ENCODE measurements around the gene RAB9A. TPM values are rescaled to one million over a fixed set of nuclear protein-coding genes. Genes with fewer than 3 reads are reported as not detected.

The RAB9A gene
- total and polyA plus RNA-seq, 2 of the 8 experiments (the other 6 are each of a cell fraction or from before 2014, with no cell fraction given) = 21.8 to 34.0 TPM

- Histone ChIP-seq H2BK20ac (ENCODE audit: low read length) (no peak overlapping the region), H2BK120ac (replicated peaks; ENCODE audit: low read depth, low read length) (no peak overlapping the region), H3K27ac (ENCODE audit: low read depth, low read length) (no peak overlapping the region), H3K23me2 (ENCODE audit: low read depth, low read length) (no peaks in the 10 kb centered on the region), H3K9ac (replicated peaks in 1 of 4; ENCODE audit: extremely low read depth in 1 of 4, low read depth in 3 of 4, low read length in 3 of 4) (no peak overlapping the region), H2AK5ac (ENCODE audit: low read depth, low read length) (no peak overlapping the region), H3K4me3 (ENCODE audit: extremely low read depth in 1 of 4, insufficient read depth in 2 of 4, low read depth in 3 of 4, low read length in 4 of 4) (no peak overlapping the region), H2BK5ac (ENCODE audit: low read depth, low read length) (no peak overlapping the region), H2BK12ac (ENCODE audit: low read depth, low read length) (no peak overlapping the region), H3K36me3 (ENCODE audit: control insufficient read depth in 2 of 4, insufficient read depth in 4 of 4, low read length in 3 of 4) (peaks cover 0 to 3% (median 0%) of the 10 kb centered on the region in 4 experiments; a peak in 4 of 8 replicates), H4K5ac (ENCODE audit: insufficient read length, low read depth, low read length) (no peak overlapping the region), H3K14ac (ENCODE audit: insufficient read length) (no peak overlapping the region), H4K91ac (replicated peaks; ENCODE audit: insufficient read length, low read length) (no peak overlapping the region), H3K9me3 (ENCODE audit: insufficient read depth in 2 of 2, low read depth in 1 of 2, low read length in 1 of 2) (no peaks in the 10 kb centered on the region), H3K18ac (ENCODE audit: extremely low read depth, low read length) (no peak overlapping the region), H3K79me2 (ENCODE audit: control insufficient read depth in 1 of 2, insufficient read depth in 2 of 2, low read length in 2 of 2) (no peaks in the 10 kb centered on the region), H3K23ac (ENCODE audit: insufficient read length) (no peak overlapping the region), H3K4ac (replicated peaks; ENCODE audit: insufficient read length, low read depth, low read length) (no peak overlapping the region), H4K8ac (ENCODE audit: extremely low read depth, insufficient read depth, low read length) (no peak overlapping the region), H3K79me1 (ENCODE audit: low read depth, low read length) (no peaks in the 10 kb centered on the region), H3K27me3 (replicated peaks in 1 of 4; ENCODE audit: control insufficient read depth in 3 of 4, extremely low read depth in 1 of 4, insufficient read depth in 3 of 4, low read length in 3 of 4) (no peaks in the 10 kb centered on the region), H3K56ac (replicated peaks; ENCODE audit: insufficient read length, low read depth, low read length) (no peak overlapping the region), H3K4me2 (ENCODE audit: insufficient read depth in 1 of 2, low read depth in 2 of 2, low read length in 2 of 2) (peak overlapping the region in 1 of 2 experiments; percentile 13; a peak in 1 of 4 replicates), H2BK15ac (ENCODE audit: low read length) (no peak overlapping the region), H3K4me1 (replicated peaks in 1 of 4; ENCODE audit: control insufficient read depth in 3 of 4, insufficient read depth in 4 of 4, low read length in 3 of 4) (no peaks in the 10 kb centered on the region; a peak in 1 of 7 replicates), H4K20me1 (replicated peaks in 1 of 2; ENCODE audit: control insufficient read depth in 1 of 2, insufficient read depth in 2 of 2, low read length in 2 of 2) (no peaks in the 10 kb centered on the region), H2AFZ (ENCODE audit: low read length) (no peak overlapping the region)
- 33% methylated on average over 6 of the region's 6 CpGs; no CpG with 5 or more reads in 1 of the 2 experiments for WGBS, 2 experiments (ENCODE audit: extremely low coverage in 1 of 2, insufficient coverage in 1 of 2, insufficient read length in 1 of 2, insufficient replicate concordance in 2 of 2, low coverage in 1 of 2, low lambda C conversion rate in 2 of 2, missing lambda C conversion rate in 1 of 2)
- TF ChIP-seq POU5F1 (IDR thresholded peaks at IDR 0.05; ENCODE audit: low read depth, low read length) = no peak
- TF ChIP-seq SAP30 (IDR thresholded peaks at IDR 0.05; ENCODE audit: insufficient read depth, insufficient replicate concordance, low read length) = no peak
- TF ChIP-seq EP300 (IDR thresholded peaks at IDR 0.05; ENCODE audit: borderline replicate concordance in 1 of 2, low read depth in 2 of 2, low read length in 2 of 2) = no peak
- no peak for TF ChIP-seq MAX (IDR thresholded peaks at IDR 0.05)
- TF ChIP-seq BCL11A (IDR thresholded peaks at IDR 0.05; ENCODE audit: low read depth in 2 of 2, low read length in 2 of 2) = no peak
- TF ChIP-seq SIX5 (IDR thresholded peaks at IDR 0.05; ENCODE audit: low read depth, low read length) = no peak
- no peak for TF ChIP-seq ASH2L (IDR thresholded peaks at IDR 0.05; ENCODE audit: low read length)
- TF ChIP-seq HDAC6 (IDR thresholded peaks at IDR 0.05; ENCODE audit: low read depth, low read length) = no peak
- no peak for TF ChIP-seq CBX8 (IDR thresholded peaks at IDR 0.05; ENCODE audit: borderline replicate concordance, low read depth, low read length)
- TF ChIP-seq BRCA1 (IDR thresholded peaks at IDR 0.05; ENCODE audit: low read depth, low read length) = no peak
- TF ChIP-seq SP1 (IDR thresholded peaks at IDR 0.05; ENCODE audit: low read depth, low read length) = no peak
- FAIRE-seq (peak; percentile 88), DNase-seq (ENCODE audit: low read depth in 1 of 2, low spot score in 2 of 2) (no peak)
- ChIA-PET CTCF (ENCODE audit: partially characterized antibody) (interaction anchor here (0.6 to 0.9 kb wide), 3 partner anchors 10 to 168 kb away, joined by 3 to 4 read pairs (median 4); partner anchors contain the start of genes OFD1 and TRAPPC2), POLR2A (ENCODE audit: partially characterized antibody) (no interaction called here)
These were observed 29.9 kb upstream of the RAB9A start for GRCh38 chrX:13659063-13659462.

Measured in H1 (cell line).